ENCODE data around the gene RBBP5. TPM values are rescaled to one million over a fixed set of nuclear protein-coding genes. Genes with fewer than 3 reads are reported as not detected.

RBBP5 gene
- polyA plus RNA-seq, 1 donor from 2014 or later: 24.2 TPM

DNA sequence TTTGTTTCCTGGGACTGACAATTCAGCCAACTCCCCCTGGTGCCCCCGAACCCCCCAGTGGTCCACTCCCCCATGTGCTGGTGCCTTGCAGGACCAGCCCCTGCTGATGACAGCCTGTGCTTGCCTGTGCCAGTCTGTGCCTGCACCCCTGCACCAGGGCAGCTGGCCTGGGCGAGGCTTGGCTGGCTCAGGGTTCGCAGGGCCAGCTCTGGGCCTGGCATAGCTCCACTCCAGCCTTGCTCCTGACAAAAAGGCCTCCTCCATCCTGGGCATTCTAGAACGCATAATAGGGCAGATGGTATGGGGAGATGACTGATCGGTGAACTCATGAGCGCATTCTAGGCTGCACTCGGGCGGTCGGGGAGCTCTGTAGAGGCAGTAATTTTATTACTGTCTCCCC, 73.4 kb downstream of the RBBP5 start:
- no peak overlapping the region for H3K9ac ChIP-seq (ENCODE audit: low read length)
- no peaks in the 10 kb centered on the region for H3K9me2 ChIP-seq (ENCODE audit: insufficient read depth, low read length)
- H3K27ac ChIP-seq (ENCODE audit: low read length): no peak overlapping the region
- peaks cover 7% of the 10 kb centered on the region for H3K27me3 ChIP-seq (ENCODE audit: insufficient read depth, low read depth, low read length)
- no peaks in the 10 kb centered on the region for H3K79me2 ChIP-seq (replicated peaks; ENCODE audit: insufficient read depth, low read length)
- H2AFZ ChIP-seq (ENCODE audit: low read depth, low read length): no peak overlapping the region
- H4K20me1 ChIP-seq (ENCODE audit: insufficient read depth): no peaks in the 10 kb centered on the region
- H3K9me3 ChIP-seq (ENCODE audit: low read length): no peaks in the 10 kb centered on the region
- no peak overlapping the region for H3K4me3 ChIP-seq (ENCODE audit: low read length)
- H3K36me3 ChIP-seq (ENCODE audit: insufficient read depth, low read length): no peaks in the 10 kb centered on the region
- TF ChIP-seq MXI1 (conservative IDR thresholded peaks at IDR 0.05; ENCODE audit: poor library complexity, severe bottlenecking) (no peak), RAD21 (conservative IDR thresholded peaks at IDR 0.05) (no peak), TAF1 (IDR thresholded peaks at IDR 0.05; ENCODE audit: low read depth) (no peak), EP300 (conservative IDR thresholded peaks at IDR 0.05; ENCODE audit: poor library complexity, severe bottlenecking) (no peak)
- no peaks in the 10 kb centered on the region for H3F3A ChIP-seq (ENCODE audit: insufficient read depth, low read length, poor library complexity, severe bottlenecking)
- no peak overlapping the region for H3K4me2 ChIP-seq (ENCODE audit: low read length)

DNA sequence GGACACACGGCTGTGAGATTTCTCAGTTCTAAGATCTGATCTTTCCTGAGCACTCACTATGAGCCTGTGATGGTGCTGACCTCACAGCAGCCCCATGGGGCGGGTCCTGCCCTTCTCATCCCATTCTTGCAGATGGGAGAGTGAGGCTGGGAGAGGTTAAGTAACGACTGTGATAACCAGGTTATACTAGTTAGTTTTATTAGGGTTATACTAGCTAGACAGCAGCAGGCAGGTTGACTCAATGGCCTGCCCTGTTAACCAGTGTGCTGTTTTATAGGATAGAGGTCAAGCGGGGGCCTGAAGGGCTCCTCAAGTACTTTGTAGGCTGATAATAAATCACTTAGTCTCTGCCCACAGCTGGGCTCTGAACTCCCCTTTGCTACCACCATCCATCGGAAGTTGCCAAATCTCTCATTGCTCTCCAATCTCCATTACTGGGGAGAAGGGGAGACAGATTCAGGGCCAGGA, 74.0 kb downstream of the RBBP5 start:
- H3K9ac ChIP-seq (ENCODE audit: low read length): no peak overlapping the region
- H3K27ac ChIP-seq (ENCODE audit: low read length): no peak overlapping the region

More for the DNA sequence above, 74.0 kb downstream of the RBBP5 start:
- TF ChIP-seq MXI1 (conservative IDR thresholded peaks at IDR 0.05; ENCODE audit: poor library complexity, severe bottlenecking) (no peak), POLR2AphosphoS5 (IDR thresholded peaks at IDR 0.05) (no peak), EZH2 (IDR thresholded peaks at IDR 0.05; ENCODE audit: borderline replicate concordance, insufficient read depth, low read length, poor library complexity, severe bottlenecking) (no peak), RAD21 (conservative IDR thresholded peaks at IDR 0.05) (no peak), TAF1 (IDR thresholded peaks at IDR 0.05; ENCODE audit: low read depth) (no peak), SMC3 (conservative IDR thresholded peaks at IDR 0.05; ENCODE audit: poor library complexity) (no peak)
- TF ChIP-seq, protein P1, sequence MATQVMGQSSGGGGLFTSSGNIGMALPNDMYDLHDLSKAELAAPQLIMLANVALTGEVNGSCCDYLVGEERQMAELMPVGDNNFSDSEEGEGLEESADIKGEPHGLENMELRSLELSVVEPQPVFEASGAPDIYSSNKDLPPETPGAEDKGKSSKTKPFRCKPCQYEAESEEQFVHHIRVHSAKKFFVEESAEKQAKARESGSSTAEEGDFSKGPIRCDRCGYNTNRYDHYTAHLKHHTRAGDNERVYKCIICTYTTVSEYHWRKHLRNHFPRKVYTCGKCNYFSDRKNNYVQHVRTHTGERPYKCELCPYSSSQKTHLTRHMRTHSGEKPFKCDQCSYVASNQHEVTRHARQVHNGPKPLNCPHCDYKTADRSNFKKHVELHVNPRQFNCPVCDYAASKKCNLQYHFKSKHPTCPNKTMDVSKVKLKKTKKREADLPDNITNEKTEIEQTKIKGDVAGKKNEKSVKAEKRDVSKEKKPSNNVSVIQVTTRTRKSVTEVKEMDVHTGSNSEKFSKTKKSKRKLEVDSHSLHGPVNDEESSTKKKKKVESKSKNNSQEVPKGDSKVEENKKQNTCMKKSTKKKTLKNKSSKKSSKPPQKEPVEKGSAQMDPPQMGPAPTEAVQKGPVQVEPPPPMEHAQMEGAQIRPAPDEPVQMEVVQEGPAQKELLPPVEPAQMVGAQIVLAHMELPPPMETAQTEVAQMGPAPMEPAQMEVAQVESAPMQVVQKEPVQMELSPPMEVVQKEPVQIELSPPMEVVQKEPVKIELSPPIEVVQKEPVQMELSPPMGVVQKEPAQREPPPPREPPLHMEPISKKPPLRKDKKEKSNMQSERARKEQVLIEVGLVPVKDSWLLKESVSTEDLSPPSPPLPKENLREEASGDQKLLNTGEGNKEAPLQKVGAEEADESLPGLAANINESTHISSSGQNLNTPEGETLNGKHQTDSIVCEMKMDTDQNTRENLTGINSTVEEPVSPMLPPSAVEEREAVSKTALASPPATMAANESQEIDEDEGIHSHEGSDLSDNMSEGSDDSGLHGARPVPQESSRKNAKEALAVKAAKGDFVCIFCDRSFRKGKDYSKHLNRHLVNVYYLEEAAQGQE (IDR thresholded peaks at IDR 0.05; ENCODE audit: borderline replicate concordance): no peak
- TF ChIP-seq, protein P2, sequence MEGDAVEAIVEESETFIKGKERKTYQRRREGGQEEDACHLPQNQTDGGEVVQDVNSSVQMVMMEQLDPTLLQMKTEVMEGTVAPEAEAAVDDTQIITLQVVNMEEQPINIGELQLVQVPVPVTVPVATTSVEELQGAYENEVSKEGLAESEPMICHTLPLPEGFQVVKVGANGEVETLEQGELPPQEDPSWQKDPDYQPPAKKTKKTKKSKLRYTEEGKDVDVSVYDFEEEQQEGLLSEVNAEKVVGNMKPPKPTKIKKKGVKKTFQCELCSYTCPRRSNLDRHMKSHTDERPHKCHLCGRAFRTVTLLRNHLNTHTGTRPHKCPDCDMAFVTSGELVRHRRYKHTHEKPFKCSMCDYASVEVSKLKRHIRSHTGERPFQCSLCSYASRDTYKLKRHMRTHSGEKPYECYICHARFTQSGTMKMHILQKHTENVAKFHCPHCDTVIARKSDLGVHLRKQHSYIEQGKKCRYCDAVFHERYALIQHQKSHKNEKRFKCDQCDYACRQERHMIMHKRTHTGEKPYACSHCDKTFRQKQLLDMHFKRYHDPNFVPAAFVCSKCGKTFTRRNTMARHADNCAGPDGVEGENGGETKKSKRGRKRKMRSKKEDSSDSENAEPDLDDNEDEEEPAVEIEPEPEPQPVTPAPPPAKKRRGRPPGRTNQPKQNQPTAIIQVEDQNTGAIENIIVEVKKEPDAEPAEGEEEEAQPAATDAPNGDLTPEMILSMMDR (IDR thresholded peaks at IDR 0.05; ENCODE audit: poor library complexity, severe bottlenecking): no peak
- no peak overlapping the region for H3K4me3 ChIP-seq (ENCODE audit: low read length)
- no peaks in the 10 kb centered on the region for H3K9me2 ChIP-seq (ENCODE audit: insufficient read depth, low read length)
- peaks cover 10% of the 10 kb centered on the region for H3K27me3 ChIP-seq (ENCODE audit: insufficient read depth, low read depth, low read length)
- no peak overlapping the region for H2AFZ ChIP-seq (ENCODE audit: low read depth, low read length)
- H4K20me1 ChIP-seq (ENCODE audit: insufficient read depth): no peaks in the 10 kb centered on the region
- no peaks in the 10 kb centered on the region for H3K36me3 ChIP-seq (ENCODE audit: insufficient read depth, low read length)
- no peak overlapping the region for H3K4me2 ChIP-seq (ENCODE audit: low read length)
- no peaks in the 10 kb centered on the region for H3K9me3 ChIP-seq (ENCODE audit: low read length)
- H3F3A ChIP-seq (ENCODE audit: insufficient read depth, low read length, poor library complexity, severe bottlenecking): no peaks in the 10 kb centered on the region
- H3K79me2 ChIP-seq (replicated peaks; ENCODE audit: insufficient read depth, low read length): no peaks in the 10 kb centered on the region

Data from neural cell (in vitro differentiated cells).